HEK293 (cell line): ENCODE data around the gene TNFRSF4.

Experiments used
- CTCF ChIA-PET: fragments of 350-600 bp; formaldehyde crosslinking; extraction: SDS; loops from one replicate; lab custom pipeline; 2021; ENCODE audit warnings: antibody characterized with exemption; lab: Yijun Ruan, JAX
- POLR2A ChIA-PET: fragments of 300-600 bp; formaldehyde crosslinking; extraction: SDS; loops from one replicate; lab custom pipeline; 2020; ENCODE audit warnings: antibody characterized with exemption, inconsistent platforms; lab: Yijun Ruan, JAX
- H3K27ac ChIP-seq: fragments of 200-500 bp; sonication (Bioruptor generic); 2 replicates; pipeline ENCODE4 v1.5.1; 2014; ENCODE audit warnings: low read depth, low read length, control low read depth, inconsistent platforms; ENCODE audit errors: extremely low read depth
- H3K36me3 ChIP-seq, 2 experiments: fragments of 200-500 bp in 1 of 2; sonication (Bioruptor generic) in 1 of 2; 1 replicate in 1 of 2; 2 replicates in 1 of 2; pipeline ENCODE4 v1.5.1; 2014 to 2017; ENCODE audit warnings: inconsistent platforms in 2 of 2, low read length in 2 of 2; ENCODE audit not compliant: control insufficient read depth in 2 of 2, insufficient read depth in 1 of 2
- H3K4me1 ChIP-seq: fragments of 200-500 bp; sonication (Bioruptor generic); 2 replicates; pipeline ENCODE4 v1.5.1; 2014; ENCODE audit warnings: mild to moderate bottlenecking, low read length, inconsistent platforms; ENCODE audit not compliant: control insufficient read depth, insufficient read depth
- H3K4me3 ChIP-seq: 2 replicates; pipeline ENCODE4 v1.5.1; 2011; ENCODE audit warnings: low read depth, mild to moderate bottlenecking, control low read depth, low read length, moderate library complexity
- H3K9me3 ChIP-seq: fragments of 200-500 bp; sonication (Bioruptor generic); 2 replicates; pipeline ENCODE4 v1.5.1; 2014; ENCODE audit warnings: low read depth, low read length, inconsistent platforms; ENCODE audit not compliant: control insufficient read depth, insufficient read depth
- OVOL3 ChIP-seq: fragments of 450-650 bp; formaldehyde crosslinking; IDR thresholded peaks from 2 replicates; pipeline ENCODE4 v1.5.1; 2016; ENCODE audit warnings: missing biosample characterization, missing genetic modification characterization
- SCRT2 ChIP-seq: fragments of 450-650 bp; formaldehyde crosslinking; IDR thresholded peaks from 2 replicates; pipeline ENCODE4 v1.5.1; 2016; ENCODE audit warnings: missing biosample characterization, missing genetic modification characterization
- WT1 ChIP-seq: fragments of 450-650 bp; formaldehyde crosslinking; IDR thresholded peaks from 2 replicates; pipeline ENCODE4 v1.5.1; 2016; ENCODE audit warnings: missing biosample characterization, missing genetic modification characterization
- ZBTB20 ChIP-seq: fragments of 450-650 bp; formaldehyde crosslinking; IDR thresholded peaks from 2 replicates; pipeline ENCODE4 v1.5.1; 2016; ENCODE audit warnings: missing biosample characterization, missing genetic modification characterization
- ZBTB48 ChIP-seq: fragments of 450-650 bp; formaldehyde crosslinking; IDR thresholded peaks from 2 replicates; pipeline ENCODE4 v1.5.1; 2016; ENCODE audit warnings: missing biosample characterization, missing genetic modification characterization
- ZNF10 ChIP-seq: fragments of 450-650 bp; formaldehyde crosslinking; IDR thresholded peaks from 2 replicates; pipeline ENCODE4 v1.5.1; 2017; ENCODE audit warnings: missing biosample characterization, missing genetic modification characterization
- ZNF157 ChIP-seq: fragments of 450-650 bp; formaldehyde crosslinking; IDR thresholded peaks from 2 replicates; pipeline ENCODE4 v1.5.1; 2016; ENCODE audit warnings: missing biosample characterization, missing genetic modification characterization
- ZNF174 ChIP-seq: fragments of 450-650 bp; formaldehyde crosslinking; IDR thresholded peaks from 2 replicates; pipeline ENCODE4 v1.5.0; 2017; ENCODE audit warnings: missing biosample characterization, mild to moderate bottlenecking, missing genetic modification characterization
- ZNF223 ChIP-seq: fragments of 450-650 bp; formaldehyde crosslinking; IDR thresholded peaks from 2 replicates; pipeline ENCODE4 v1.5.1; 2016; ENCODE audit warnings: missing biosample characterization, missing genetic modification characterization
- ZNF24 ChIP-seq: fragments of 450-650 bp; formaldehyde crosslinking; IDR thresholded peaks from 2 replicates; pipeline ENCODE4 v1.5.1; 2016; ENCODE audit warnings: missing biosample characterization, missing genetic modification characterization
- ZNF248 ChIP-seq: fragments of 450-650 bp; formaldehyde crosslinking; IDR thresholded peaks from 2 replicates; pipeline ENCODE4 v1.5.1; 2017; ENCODE audit warnings: missing biosample characterization, missing genetic modification characterization
- ZNF37A ChIP-seq: fragments of 450-650 bp; IDR thresholded peaks from 2 replicates; pipeline ENCODE4 v1.5.1; 2018; ENCODE audit warnings: missing biosample characterization, missing genetic modification characterization
- ZNF394 ChIP-seq: fragments of 450-650 bp; formaldehyde crosslinking; IDR thresholded peaks from 2 replicates; pipeline ENCODE4 v1.5.1; 2016; ENCODE audit warnings: missing biosample characterization, missing genetic modification characterization, mild to moderate bottlenecking, moderate library complexity, borderline replicate concordance
- ZNF514 ChIP-seq: fragments of 450-650 bp; formaldehyde crosslinking; IDR thresholded peaks from 2 replicates; pipeline ENCODE4 v1.5.1; 2016; ENCODE audit warnings: missing biosample characterization, missing genetic modification characterization
- ZNF561 ChIP-seq: fragments of 450-650 bp; IDR thresholded peaks from 2 replicates; pipeline ENCODE4 v1.5.1; 2018; ENCODE audit warnings: missing biosample characterization, missing genetic modification characterization, borderline replicate concordance
- ZNF571 ChIP-seq: fragments of 450-650 bp; formaldehyde crosslinking; IDR thresholded peaks from 2 replicates; pipeline ENCODE4 v1.5.0; 2017; ENCODE audit warnings: missing biosample characterization, missing genetic modification characterization
- ZNF585B ChIP-seq: fragments of 450-650 bp; formaldehyde crosslinking; IDR thresholded peaks from 2 replicates; pipeline ENCODE4 v1.5.1; 2016; ENCODE audit warnings: missing biosample characterization, missing genetic modification characterization
- ZNF610 ChIP-seq: fragments of 450-650 bp; formaldehyde crosslinking; IDR thresholded peaks from 2 replicates; pipeline ENCODE4 v1.5.1; 2016; ENCODE audit warnings: missing biosample characterization, missing genetic modification characterization, borderline replicate concordance
- ZNF621 ChIP-seq: fragments of 450-650 bp; formaldehyde crosslinking; IDR thresholded peaks from 2 replicates; pipeline ENCODE4 v1.5.1; 2017; ENCODE audit warnings: missing biosample characterization, missing genetic modification characterization
- TF ChIP-seq, protein P1 (sequence below): fragments of 450-650 bp; formaldehyde crosslinking; IDR thresholded peaks from 2 replicates; pipeline ENCODE4 v1.5.1; 2016; ENCODE audit warnings: missing biosample characterization, missing genetic modification characterization
- TF ChIP-seq, protein P2 (sequence below): fragments of 450-650 bp; formaldehyde crosslinking; IDR thresholded peaks from 2 replicates; pipeline ENCODE4 v1.5.1; 2016; ENCODE audit warnings: missing biosample characterization, missing genetic modification characterization
- TF ChIP-seq, protein P3 (sequence below): fragments of 450-650 bp; formaldehyde crosslinking; IDR thresholded peaks from 2 replicates; pipeline ENCODE4 v1.5.1; 2016; ENCODE audit warnings: missing biosample characterization, missing genetic modification characterization
- TF ChIP-seq, protein P4 (sequence below): fragments of 450-650 bp; formaldehyde crosslinking; IDR thresholded peaks from 2 replicates; pipeline ENCODE4 v1.5.1; 2016; ENCODE audit warnings: missing biosample characterization, missing genetic modification characterization
- TF ChIP-seq, protein P5 (sequence below): fragments of 450-650 bp; formaldehyde crosslinking; IDR thresholded peaks from 2 replicates; pipeline ENCODE4 v1.5.1; 2016; ENCODE audit warnings: missing biosample characterization, missing genetic modification characterization, low read depth

TNFRSF4 gene

DNA sequence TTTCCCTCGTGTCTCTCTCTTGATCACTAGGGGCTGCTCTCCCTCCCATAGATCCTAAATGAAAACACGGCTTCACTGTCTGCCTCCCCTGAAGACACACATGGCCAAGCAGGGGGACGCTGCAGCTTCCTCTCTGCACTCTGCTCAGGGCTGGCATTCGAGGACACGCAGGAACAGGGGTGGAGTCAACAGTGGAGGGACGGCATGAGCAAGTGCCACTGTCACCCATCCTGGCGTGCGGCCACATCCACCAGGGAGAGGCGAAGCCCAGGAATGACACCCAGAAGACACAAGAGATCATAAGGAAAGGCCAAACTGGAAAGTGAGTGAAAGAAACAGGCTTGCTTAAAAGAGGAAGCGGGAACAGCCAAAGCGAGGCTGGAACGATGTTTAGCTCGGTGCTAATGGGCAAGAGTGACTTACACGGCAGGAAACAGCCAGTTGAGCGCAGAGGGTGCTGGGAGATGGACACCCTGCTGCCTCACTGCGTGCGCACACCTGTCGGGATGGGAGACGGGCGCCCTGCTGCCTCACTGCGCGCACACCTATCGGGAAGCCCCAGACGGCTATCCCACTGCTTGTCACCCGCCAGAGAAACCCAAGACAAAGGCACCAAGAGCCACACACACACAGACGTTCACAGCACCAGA, 46.1 kb upstream of the TNFRSF4 start:
- TF ChIP-seq SCRT2: 0 out of 2 replicates have a peak, but pooled peaks have one; percentile 14
- no peak for TF ChIP-seq ZNF174 (tag by site-specific recombination)
- TF ChIP-seq ZBTB48 (tag by site-specific recombination): no peak
- Histone ChIP-seq H3K4me3 (no peak overlapping the region), H3K9me3 (no peaks in the 10 kb centered on the region), H3K4me1 (no peaks in the 10 kb centered on the region), H3K36me3 (peaks cover 6 to 93% of the 10 kb centered on the region in 2 experiments; a peak in 2 of 3 replicates), H3K27ac (no peak overlapping the region)
- POLR2A ChIA-PET: interaction anchor here (0.6 to 1.3 kb wide), 2 partner anchors 9 to 134 kb away, joined by 4 to 6 read pairs; no protein-coding TSS in a partner anchor
- CTCF ChIA-PET: no interaction called here

DNA sequence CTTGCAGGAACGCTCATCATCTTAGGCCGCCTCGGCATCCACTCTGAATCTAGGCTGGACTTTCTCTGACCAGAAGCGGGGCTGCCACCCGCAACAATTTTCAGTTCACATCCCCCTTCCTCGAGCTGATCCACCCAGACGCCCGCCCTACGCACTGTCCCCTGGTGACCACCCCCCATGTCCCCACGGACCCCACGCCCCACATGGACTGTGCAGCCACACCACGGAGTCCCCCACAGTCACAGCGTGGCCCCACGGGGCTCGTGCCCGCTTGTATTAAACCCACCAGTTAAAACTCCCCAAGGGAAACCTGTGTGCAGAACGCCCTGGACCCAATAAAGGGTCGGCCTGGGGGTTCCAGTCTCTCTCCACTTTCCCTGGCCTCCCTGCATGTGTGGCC, 45.6 kb upstream of the TNFRSF4 start:
- no peaks in the 10 kb centered on the region for H3K4me1 ChIP-seq
- no peak for TF ChIP-seq ZNF37A (tag by site-specific recombination)
- TF ChIP-seq, protein P1, sequence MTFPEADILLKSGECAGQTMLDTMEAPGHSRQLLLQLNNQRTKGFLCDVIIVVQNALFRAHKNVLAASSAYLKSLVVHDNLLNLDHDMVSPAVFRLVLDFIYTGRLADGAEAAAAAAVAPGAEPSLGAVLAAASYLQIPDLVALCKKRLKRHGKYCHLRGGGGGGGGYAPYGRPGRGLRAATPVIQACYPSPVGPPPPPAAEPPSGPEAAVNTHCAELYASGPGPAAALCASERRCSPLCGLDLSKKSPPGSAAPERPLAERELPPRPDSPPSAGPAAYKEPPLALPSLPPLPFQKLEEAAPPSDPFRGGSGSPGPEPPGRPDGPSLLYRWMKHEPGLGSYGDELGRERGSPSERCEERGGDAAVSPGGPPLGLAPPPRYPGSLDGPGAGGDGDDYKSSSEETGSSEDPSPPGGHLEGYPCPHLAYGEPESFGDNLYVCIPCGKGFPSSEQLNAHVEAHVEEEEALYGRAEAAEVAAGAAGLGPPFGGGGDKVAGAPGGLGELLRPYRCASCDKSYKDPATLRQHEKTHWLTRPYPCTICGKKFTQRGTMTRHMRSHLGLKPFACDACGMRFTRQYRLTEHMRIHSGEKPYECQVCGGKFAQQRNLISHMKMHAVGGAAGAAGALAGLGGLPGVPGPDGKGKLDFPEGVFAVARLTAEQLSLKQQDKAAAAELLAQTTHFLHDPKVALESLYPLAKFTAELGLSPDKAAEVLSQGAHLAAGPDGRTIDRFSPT (tag by site-specific recombination): no peak
- TF ChIP-seq ZNF10 (tag by site-specific recombination): no peak
- TF ChIP-seq, all 188 proteins: peak for 0
- H3K9me3 ChIP-seq: no peaks in the 10 kb centered on the region
- H3K27ac ChIP-seq: no peak overlapping the region
- H3K36me3 ChIP-seq: peaks cover 6 to 93% of the 10 kb centered on the region in 2 experiments; a peak in 2 of 3 replicates
- POLR2A ChIA-PET: no interaction called here
- CTCF ChIA-PET: no interaction called here
- no peak overlapping the region for H3K4me3 ChIP-seq

DNA sequence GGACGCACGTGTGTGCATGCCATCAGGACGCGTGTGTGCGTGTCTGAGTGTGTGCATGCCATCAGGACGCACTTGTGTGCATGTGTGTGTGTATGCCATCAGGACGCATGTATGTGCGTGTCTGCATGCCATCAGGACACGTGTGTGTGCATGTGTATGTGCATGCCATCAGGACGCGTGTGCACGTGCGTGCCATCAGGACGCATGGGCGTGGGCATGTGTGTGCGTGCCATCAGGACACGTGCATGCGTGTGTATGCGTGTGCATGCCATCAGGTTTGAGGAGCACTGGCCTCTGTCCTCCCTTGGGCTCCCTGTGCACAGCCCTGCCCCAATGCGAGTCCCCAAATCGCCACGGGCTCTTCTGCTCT, 45.2 kb upstream of the TNFRSF4 start:
- POLR2A ChIA-PET: no interaction called here
- CTCF ChIA-PET: no interaction called here
- H3K36me3 ChIP-seq: peaks cover 6 to 93% of the 10 kb centered on the region in 2 experiments; a peak in 2 of 3 replicates
- TF ChIP-seq ZNF248 (tag by site-specific recombination) (no peak), ZNF514 (tag by site-specific recombination) (no peak), ZNF585B (tag by site-specific recombination) (no peak), ZNF561 (tag by site-specific recombination) (no peak), ZNF571 (no peak), ZNF610 (tag by site-specific recombination) (no peak), ZNF24 (tag by site-specific recombination) (no peak), ZBTB20 (tag by site-specific recombination) (no peak), ZNF223 (no peak), OVOL3 (tag by site-specific recombination) (no peak), ZNF157 (tag by site-specific recombination) (no peak), ZNF621 (tag by site-specific recombination) (no peak), WT1 (no peak), ZNF394 (no peak)
- TF ChIP-seq, protein P2, sequence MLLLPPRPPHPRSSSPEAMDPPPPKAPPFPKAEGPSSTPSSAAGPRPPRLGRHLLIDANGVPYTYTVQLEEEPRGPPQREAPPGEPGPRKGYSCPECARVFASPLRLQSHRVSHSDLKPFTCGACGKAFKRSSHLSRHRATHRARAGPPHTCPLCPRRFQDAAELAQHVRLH (tag by site-specific recombination): no peak
- TF ChIP-seq, protein P3, sequence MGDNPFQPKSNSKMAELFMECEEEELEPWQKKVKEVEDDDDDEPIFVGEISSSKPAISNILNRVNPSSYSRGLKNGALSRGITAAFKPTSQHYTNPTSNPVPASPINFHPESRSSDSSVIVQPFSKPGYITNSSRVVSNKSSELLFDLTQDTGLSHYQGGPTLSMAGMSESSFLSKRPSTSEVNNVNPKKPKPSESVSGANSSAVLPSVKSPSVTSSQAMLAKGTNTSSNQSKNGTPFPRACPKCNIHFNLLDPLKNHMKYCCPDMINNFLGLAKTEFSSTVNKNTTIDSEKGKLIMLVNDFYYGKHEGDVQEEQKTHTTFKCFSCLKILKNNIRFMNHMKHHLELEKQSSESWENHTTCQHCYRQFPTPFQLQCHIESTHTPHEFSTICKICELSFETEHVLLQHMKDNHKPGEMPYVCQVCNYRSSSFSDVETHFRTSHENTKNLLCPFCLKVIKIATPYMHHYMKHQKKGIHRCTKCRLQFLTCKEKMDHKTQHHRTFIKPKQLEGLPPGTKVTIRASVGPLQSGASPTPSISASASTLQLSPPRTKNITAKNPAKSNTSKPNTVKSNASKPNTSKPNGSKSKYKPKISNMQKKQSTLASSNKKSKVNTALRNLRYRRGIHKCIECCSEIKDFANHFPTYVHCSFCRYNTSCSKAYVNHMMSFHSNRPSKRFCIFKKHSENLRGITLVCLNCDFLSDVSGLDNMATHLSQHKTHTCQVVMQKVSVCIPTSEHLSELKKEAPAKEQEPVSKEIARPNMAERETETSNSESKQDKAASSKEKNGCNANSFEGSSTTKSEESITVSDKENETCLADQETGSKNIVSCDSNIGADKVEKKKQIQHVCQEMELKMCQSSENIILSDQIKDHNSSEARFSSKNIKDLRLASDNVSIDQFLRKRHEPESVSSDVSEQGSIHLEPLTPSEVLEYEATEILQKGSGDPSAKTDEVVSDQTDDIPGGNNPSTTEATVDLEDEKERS (tag by site-specific recombination): no peak
- TF ChIP-seq, protein P4, sequence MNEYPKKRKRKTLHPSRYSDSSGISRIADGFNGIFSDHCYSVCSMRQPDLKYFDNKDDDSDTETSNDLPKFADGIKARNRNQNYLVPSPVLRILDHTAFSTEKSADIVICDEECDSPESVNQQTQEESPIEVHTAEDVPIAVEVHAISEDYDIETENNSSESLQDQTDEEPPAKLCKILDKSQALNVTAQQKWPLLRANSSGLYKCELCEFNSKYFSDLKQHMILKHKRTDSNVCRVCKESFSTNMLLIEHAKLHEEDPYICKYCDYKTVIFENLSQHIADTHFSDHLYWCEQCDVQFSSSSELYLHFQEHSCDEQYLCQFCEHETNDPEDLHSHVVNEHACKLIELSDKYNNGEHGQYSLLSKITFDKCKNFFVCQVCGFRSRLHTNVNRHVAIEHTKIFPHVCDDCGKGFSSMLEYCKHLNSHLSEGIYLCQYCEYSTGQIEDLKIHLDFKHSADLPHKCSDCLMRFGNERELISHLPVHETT (tag by site-specific recombination): no peak
- TF ChIP-seq, protein P5, sequence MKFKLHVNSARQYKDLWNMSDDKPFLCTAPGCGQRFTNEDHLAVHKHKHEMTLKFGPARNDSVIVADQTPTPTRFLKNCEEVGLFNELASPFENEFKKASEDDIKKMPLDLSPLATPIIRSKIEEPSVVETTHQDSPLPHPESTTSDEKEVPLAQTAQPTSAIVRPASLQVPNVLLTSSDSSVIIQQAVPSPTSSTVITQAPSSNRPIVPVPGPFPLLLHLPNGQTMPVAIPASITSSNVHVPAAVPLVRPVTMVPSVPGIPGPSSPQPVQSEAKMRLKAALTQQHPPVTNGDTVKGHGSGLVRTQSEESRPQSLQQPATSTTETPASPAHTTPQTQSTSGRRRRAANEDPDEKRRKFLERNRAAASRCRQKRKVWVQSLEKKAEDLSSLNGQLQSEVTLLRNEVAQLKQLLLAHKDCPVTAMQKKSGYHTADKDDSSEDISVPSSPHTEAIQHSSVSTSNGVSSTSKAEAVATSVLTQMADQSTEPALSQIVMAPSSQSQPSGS (tag by site-specific recombination): no peak

More for the DNA sequence above, 45.2 kb upstream of the TNFRSF4 start:
- H3K27ac ChIP-seq: no peak overlapping the region
- H3K9me3 ChIP-seq: no peaks in the 10 kb centered on the region
- H3K4me1 ChIP-seq: no peaks in the 10 kb centered on the region
- H3K4me3 ChIP-seq: no peak overlapping the region
